Thoracic aorta (tissue), 2 donors: ENCODE results near the gene SIRPG. TPM values are rescaled to one million over a fixed set of nuclear protein-coding genes. Genes with fewer than 3 reads are reported as not detected.

Source experiments
- ATAC-seq: fragments of 150-250 bp; one replicate; pipeline ENCODE4 v1.8.0; 2017; ENCODE audit warnings: low read depth; ENCODE audit not compliant: insufficient number of reproducible peaks, low FRiP score
- DNase-seq: peaks from one replicate; pipeline ENCODE4 v3.0.0-alpha.2; 2020; ENCODE audit warnings: low spot score
- H3K27ac ChIP-seq, 2 donors: fragments of 200-600 bp; sonication (generic); 1 replicate in 1 of 2; 2 replicates in 1 of 2; pipeline ENCODE4 v1.5.1; 2016; ENCODE audit warnings: mild to moderate bottlenecking in 2 of 2, moderate library complexity in 2 of 2
- H3K27me3 ChIP-seq: fragments of 200-600 bp; sonication (generic); replicated peaks from 2 replicates; pipeline ENCODE4 v1.6.0; 2016; ENCODE audit warnings: mild to moderate bottlenecking; ENCODE audit not compliant: insufficient read depth
- H3K36me3 ChIP-seq: fragments of 200-600 bp; sonication (generic); one replicate; pipeline ENCODE4 v1.5.1; 2016
- H3K4me1 ChIP-seq, 2 donors: fragments of 200-600 bp; sonication (generic); 1 replicate in 1 of 2; 2 replicates in 1 of 2; pipeline versions ENCODE4 v1.5.1 to v1.6.0; 2016; ENCODE audit warnings: low read depth in 2 of 2, mild to moderate bottlenecking in 1 of 2; ENCODE audit not compliant: control insufficient read depth in 1 of 2
- H3K4me3 ChIP-seq: fragments of 200-600 bp; sonication (generic); 2 replicates; pipeline ENCODE4 v1.5.1; 2016; ENCODE audit warnings: mild to moderate bottlenecking
- H3K9me3 ChIP-seq: fragments of 200-600 bp; sonication (generic); 2 replicates; pipeline ENCODE4 v1.5.1; 2016
- total RNA-seq, 2 donors: library from RNA; depleted of rRNA; stranded (reverse); fragments of >200 nt; gene quantifications; one replicate each; pipeline versions ENCODE4 v1.1.0 to v1.2.3, GENCODE V29; 2016
- TF ChIP-seq, protein P1 (sequence below): fragments of 200-600 bp; sonication (generic); IDR thresholded peaks from one replicate; pipeline ENCODE4 v1.5.1; 2019; ENCODE audit warnings: antibody characterized with exemption

The SIRPG gene
- total RNA-seq, 2 donors from 2014 or later, result 3.8 TPM; not detected in 1

DNA sequence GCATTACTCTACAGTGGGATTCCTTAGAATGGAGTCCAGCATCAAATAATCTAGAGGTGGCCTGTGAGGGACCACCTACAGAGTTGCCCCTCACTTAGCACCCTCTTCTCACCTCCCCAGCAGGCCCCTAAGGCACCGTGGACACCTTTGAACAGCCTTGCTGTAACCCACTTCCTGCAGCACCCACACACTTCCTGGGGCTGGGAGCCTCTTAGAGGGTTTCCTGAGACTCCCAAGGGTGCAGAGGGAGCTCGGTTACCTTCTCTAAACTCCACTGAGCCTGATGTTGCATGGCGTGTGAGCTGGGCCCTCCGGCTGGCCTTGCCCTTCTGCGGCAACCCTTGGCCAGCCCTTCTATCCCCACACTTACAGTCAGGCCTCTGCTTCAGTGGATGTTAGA lies 7.3 kb upstream of the SIRPG start:
- ATAC-seq (no peak), DNase-seq (no peak)
- H3K4me1 ChIP-seq, result no peaks in the 10 kb centered on the region
- no peaks in the 10 kb centered on the region for H3K9me3 ChIP-seq
- no peak overlapping the region for H3K27ac ChIP-seq
- no peaks in the 10 kb centered on the region for H3K27me3 ChIP-seq
- TF ChIP-seq, protein P1, sequence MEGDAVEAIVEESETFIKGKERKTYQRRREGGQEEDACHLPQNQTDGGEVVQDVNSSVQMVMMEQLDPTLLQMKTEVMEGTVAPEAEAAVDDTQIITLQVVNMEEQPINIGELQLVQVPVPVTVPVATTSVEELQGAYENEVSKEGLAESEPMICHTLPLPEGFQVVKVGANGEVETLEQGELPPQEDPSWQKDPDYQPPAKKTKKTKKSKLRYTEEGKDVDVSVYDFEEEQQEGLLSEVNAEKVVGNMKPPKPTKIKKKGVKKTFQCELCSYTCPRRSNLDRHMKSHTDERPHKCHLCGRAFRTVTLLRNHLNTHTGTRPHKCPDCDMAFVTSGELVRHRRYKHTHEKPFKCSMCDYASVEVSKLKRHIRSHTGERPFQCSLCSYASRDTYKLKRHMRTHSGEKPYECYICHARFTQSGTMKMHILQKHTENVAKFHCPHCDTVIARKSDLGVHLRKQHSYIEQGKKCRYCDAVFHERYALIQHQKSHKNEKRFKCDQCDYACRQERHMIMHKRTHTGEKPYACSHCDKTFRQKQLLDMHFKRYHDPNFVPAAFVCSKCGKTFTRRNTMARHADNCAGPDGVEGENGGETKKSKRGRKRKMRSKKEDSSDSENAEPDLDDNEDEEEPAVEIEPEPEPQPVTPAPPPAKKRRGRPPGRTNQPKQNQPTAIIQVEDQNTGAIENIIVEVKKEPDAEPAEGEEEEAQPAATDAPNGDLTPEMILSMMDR, result no peak
- H3K4me3 ChIP-seq, result no peak overlapping the region
- H3K36me3 ChIP-seq, result no peaks in the 10 kb centered on the region

- no peak overlapping the region for H3K27ac ChIP-seq
- DNase-seq (no peak), ATAC-seq (no peak)
- H3K9me3 ChIP-seq, result no peaks in the 10 kb centered on the region
- H3K27me3 ChIP-seq, result no peaks in the 10 kb centered on the region
- no peak overlapping the region for H3K4me3 ChIP-seq
- H3K36me3 ChIP-seq, result no peaks in the 10 kb centered on the region
- TF ChIP-seq, protein P1, result no peak
- no peaks in the 10 kb centered on the region for H3K4me1 ChIP-seq
These were observed 6.3 kb upstream of the SIRPG start for GRCh38 chr20:1663917-1664316.

DNA sequence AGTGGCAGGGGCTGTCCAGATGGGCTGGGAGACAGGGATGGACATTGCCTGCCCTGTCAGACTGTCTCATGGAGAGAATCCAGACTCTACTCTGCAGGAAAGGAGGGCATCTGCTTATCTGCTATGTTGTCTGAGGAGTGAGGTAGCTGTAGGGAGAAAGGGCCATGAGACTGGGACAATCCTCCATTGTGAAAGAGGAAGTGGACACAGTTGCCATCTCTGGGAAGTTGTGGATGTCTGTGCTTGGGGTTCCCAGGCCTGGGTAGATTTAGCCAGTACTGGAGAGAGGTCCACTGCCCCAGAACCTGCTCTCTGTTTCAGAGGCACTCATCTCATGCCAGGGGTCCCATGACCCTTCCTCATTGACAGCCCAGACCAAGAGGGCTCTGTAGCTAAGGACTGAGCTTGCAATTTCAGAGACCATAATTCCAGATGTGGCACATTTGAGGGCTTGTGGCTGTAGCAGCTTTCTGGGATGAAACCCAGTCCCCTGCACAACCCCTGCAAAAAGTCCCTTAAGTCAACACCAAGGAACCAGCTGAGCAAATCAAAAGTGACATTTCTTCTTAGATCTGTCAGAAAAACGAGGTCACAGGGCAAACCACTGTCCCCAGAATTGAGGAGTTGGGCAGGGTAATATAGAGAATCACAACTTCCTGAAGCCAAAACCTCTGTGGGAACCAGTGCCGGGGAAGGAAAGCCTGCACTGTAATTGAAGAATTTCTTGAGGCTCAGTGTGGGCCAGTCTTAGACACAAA lies 4.1 kb upstream of the SIRPG start:
- H3K9me3 ChIP-seq, result no peaks in the 10 kb centered on the region
- no peaks in the 10 kb centered on the region for H3K36me3 ChIP-seq
- H3K4me3 ChIP-seq, result no peak overlapping the region
- TF ChIP-seq, protein P1, result no peak
- ATAC-seq (no peak), DNase-seq (no peak)
- H3K27ac ChIP-seq, result no peak overlapping the region
- no peaks in the 10 kb centered on the region for H3K27me3 ChIP-seq
- no peaks in the 10 kb centered on the region for H3K4me1 ChIP-seq

DNA sequence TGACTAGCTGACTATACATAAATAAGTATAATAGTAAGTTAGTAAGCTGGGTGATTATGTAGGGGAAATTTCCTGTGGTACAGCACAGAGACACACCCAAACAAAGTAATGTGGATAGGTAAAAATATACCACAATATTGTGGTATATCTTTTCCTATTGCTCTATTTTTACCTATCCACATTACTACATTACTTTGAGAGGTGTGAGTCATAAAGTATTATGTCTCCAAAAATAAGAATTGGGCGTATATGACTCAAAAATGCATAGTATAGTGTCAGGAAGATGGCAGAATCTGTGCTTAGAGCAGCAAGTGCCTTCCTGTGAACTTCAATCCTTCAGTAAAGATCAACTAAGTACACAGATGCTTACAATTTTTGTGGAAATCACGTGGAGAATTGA lies 2.7 kb upstream of the SIRPG start:
- Histone ChIP-seq H3K4me1 (no peaks in the 10 kb centered on the region), H3K36me3 (no peaks in the 10 kb centered on the region), H3K27me3 (no peaks in the 10 kb centered on the region), H3K27ac (no peak overlapping the region), H3K4me3 (no peak overlapping the region), H3K9me3 (no peaks in the 10 kb centered on the region)
- ATAC-seq (no peak), DNase-seq (no peak)
- TF ChIP-seq, protein P1, result no peak

DNA sequence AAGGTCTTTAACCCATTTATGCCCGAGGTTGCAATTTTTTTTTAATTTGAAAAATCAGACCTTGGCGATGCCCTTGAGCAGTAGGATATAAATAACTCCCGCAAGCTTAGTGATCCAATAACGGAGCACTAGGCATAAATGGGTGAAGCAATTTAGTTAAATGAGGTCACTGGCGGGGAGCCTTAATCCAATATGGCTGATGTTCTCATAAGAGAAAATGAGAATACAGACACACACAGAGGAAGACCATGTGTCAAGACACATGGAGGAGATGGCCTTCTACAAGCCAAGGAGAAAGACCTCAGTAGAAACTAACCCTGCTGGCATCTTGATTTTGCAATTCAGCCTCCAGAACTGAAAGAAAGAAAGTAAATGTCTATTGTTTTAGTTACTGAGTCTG lies 735 bp downstream of the SIRPG start:
- no peaks in the 10 kb centered on the region for H3K36me3 ChIP-seq
- H3K4me3 ChIP-seq, result no peak overlapping the region

More for the DNA sequence above, 735 bp downstream of the SIRPG start:
- ATAC-seq (no peak), DNase-seq (no peak)
- Histone ChIP-seq H3K27me3 (no peaks in the 10 kb centered on the region), H3K27ac (no peak overlapping the region), H3K9me3 (no peaks in the 10 kb centered on the region), H3K4me1 (no peaks in the 10 kb centered on the region)
- TF ChIP-seq, protein P1, result no peak
